H1 (cell line): Measurements from ENCODE around the gene NET1. TPM values are rescaled to one million over a fixed set of nuclear protein-coding genes. Genes with fewer than 3 reads are reported as not detected.

Experiments
- CTCF ChIA-PET: fragments of 300-600 bp; sonication (Branson Sonifier 250); formaldehyde crosslinking; loops from one replicate; lab custom pipeline; 2021; ENCODE audit not compliant: partially characterized antibody; lab: Charles Lee
- POLR2A ChIA-PET: fragments of 300-600 bp; sonication (Branson Sonifier 250); formaldehyde crosslinking; loops from one replicate; lab custom pipeline; 2021; ENCODE audit warnings: inconsistent platforms; ENCODE audit not compliant: partially characterized antibody; lab: Charles Lee
- DNase-seq, 2 experiments: peaks; one replicate each; pipeline versions ENCODE4 v3.0.0 to v3.0.0-alpha.2; 2010 to 2022; ENCODE audit warnings: low spot score in 2 of 2, low read depth in 1 of 2, mixed read lengths in 1 of 2
- FAIRE-seq: peaks from 2 replicates; lab custom pipeline; 2011; peaks lifted over from hg19 to GRCh38; lab: Jason Lieb, UNC
- H2AFZ ChIP-seq: 2 replicates; pipeline ENCODE4 v1.8.1; 2012; ENCODE audit warnings: low read length, inconsistent platforms
- H2AK5ac ChIP-seq: 2 replicates; pipeline ENCODE4 v1.6.1; 2013; ENCODE audit warnings: low read depth, low read length
- H2BK120ac ChIP-seq: replicated peaks from 2 replicates; pipeline ENCODE3; 2013; ENCODE audit warnings: low read depth, low read length, inconsistent platforms
- H2BK12ac ChIP-seq: 2 replicates; pipeline ENCODE4 v1.6.1; 2013; ENCODE audit warnings: low read depth, low read length
- H2BK15ac ChIP-seq: 2 replicates; pipeline ENCODE4 v1.6.1; 2013; ENCODE audit warnings: low read length
- H2BK20ac ChIP-seq: 2 replicates; pipeline ENCODE4 v1.6.1; 2013; ENCODE audit warnings: low read length
- H2BK5ac ChIP-seq: 2 replicates; pipeline ENCODE4 v1.6.1; 2013; ENCODE audit warnings: low read depth, low read length
- H3K14ac ChIP-seq: 2 replicates; pipeline ENCODE4 v1.6.1; 2013; ENCODE audit warnings: inconsistent platforms; ENCODE audit not compliant: insufficient read length
- H3K18ac ChIP-seq: 2 replicates; pipeline ENCODE4 v1.6.1; 2013; ENCODE audit warnings: low read length; ENCODE audit errors: extremely low read depth
- H3K23ac ChIP-seq: 2 replicates; pipeline ENCODE4 v1.6.1; 2013; ENCODE audit warnings: inconsistent platforms; ENCODE audit not compliant: insufficient read length
- H3K23me2 ChIP-seq: 2 replicates; pipeline ENCODE4 v1.6.1; 2013; ENCODE audit warnings: low read depth, low read length
- H3K27ac ChIP-seq: 2 replicates; pipeline ENCODE4 v1.6.1; 2011; ENCODE audit warnings: low read depth, low read length, inconsistent platforms
- H3K27me3 ChIP-seq, 4 experiments: replicated peaks in 1 of 4; 1 replicate in 1 of 4; 2 replicates in 3 of 4; pipeline versions ENCODE4 v1.6.1 to v1.8.1; 2011 to 2013; ENCODE audit warnings: low read length in 3 of 4, mild to moderate bottlenecking in 3 of 4, inconsistent platforms in 2 of 4, mixed read lengths in 2 of 4, moderate library complexity in 1 of 4; ENCODE audit not compliant: control insufficient read depth in 3 of 4, insufficient read depth in 3 of 4; ENCODE audit errors: extremely low read depth in 1 of 4
- H3K36me3 ChIP-seq, 4 experiments: 2 replicates each; pipeline versions ENCODE4 v1.6.1 to v1.8.1; 2011 to 2013; ENCODE audit warnings: mild to moderate bottlenecking in 4 of 4, low read length in 3 of 4, moderate library complexity in 2 of 4, control low read depth in 1 of 4, inconsistent platforms in 1 of 4; ENCODE audit not compliant: insufficient read depth in 4 of 4, control insufficient read depth in 2 of 4
- H3K4ac ChIP-seq: replicated peaks from 2 replicates; pipeline ENCODE3; 2013; ENCODE audit warnings: low read length, low read depth, mixed read lengths, inconsistent platforms; ENCODE audit not compliant: insufficient read length
- H3K4me1 ChIP-seq, 4 experiments: replicated peaks in 1 of 4; 1 replicate in 1 of 4; 2 replicates in 3 of 4; pipeline versions ENCODE4 v1.6.1 to v1.8.1; 2011 to 2013; ENCODE audit warnings: low read length in 3 of 4, inconsistent platforms in 2 of 4, mixed read lengths in 1 of 4; ENCODE audit not compliant: insufficient read depth in 4 of 4, control insufficient read depth in 3 of 4
- H3K4me2 ChIP-seq, 2 experiments: 2 replicates each; pipeline versions ENCODE4 v1.6.1 to v1.8.1; 2011 to 2013; ENCODE audit warnings: low read depth in 2 of 2, low read length in 2 of 2, control low read depth in 1 of 2, inconsistent platforms in 1 of 2, mild to moderate bottlenecking in 1 of 2; ENCODE audit not compliant: insufficient read depth in 1 of 2
- H3K4me3 ChIP-seq, 4 experiments: fragments of 200-600, 300-600 bp in 1 of 4; sonication (generic), shearing (Covaris generic), sonication (Bioruptor Twin) in 1 of 4; 2 replicates each; pipeline versions ENCODE4 v1.5.1 to v1.8.1; 2011 to 2016; ENCODE audit warnings: low read length in 4 of 4, low read depth in 3 of 4, control low read depth in 2 of 4, inconsistent platforms in 2 of 4, mild to moderate bottlenecking in 2 of 4, mixed read lengths in 1 of 4, moderate library complexity in 1 of 4; ENCODE audit not compliant: insufficient read depth in 2 of 4; ENCODE audit errors: extremely low read depth in 1 of 4
- H3K56ac ChIP-seq: replicated peaks from 2 replicates; pipeline ENCODE3; 2013; ENCODE audit warnings: low read depth, mild to moderate bottlenecking, mixed read lengths, low read length, inconsistent platforms; ENCODE audit not compliant: insufficient read length
- H3K79me1 ChIP-seq: 2 replicates; pipeline ENCODE4 v1.6.1; 2013; ENCODE audit warnings: low read depth, low read length, control low read depth
- H3K79me2 ChIP-seq, 2 experiments: 2 replicates each; pipeline versions ENCODE4 v1.6.1 to v1.8.1; 2012 to 2013; ENCODE audit warnings: low read length in 2 of 2, mild to moderate bottlenecking in 2 of 2, inconsistent platforms in 1 of 2; ENCODE audit not compliant: insufficient read depth in 2 of 2, control insufficient read depth in 1 of 2
- H3K9ac ChIP-seq, 4 experiments: replicated peaks in 1 of 4; 1 replicate in 1 of 4; 2 replicates in 3 of 4; pipeline versions ENCODE4 v1.6.1 to v1.8.1; 2011 to 2013; ENCODE audit warnings: low read depth in 3 of 4, low read length in 3 of 4, control low read depth in 2 of 4, mild to moderate bottlenecking in 2 of 4, moderate library complexity in 2 of 4, inconsistent platforms in 1 of 4; ENCODE audit errors: extremely low read depth in 1 of 4
- H3K9me3 ChIP-seq, 2 experiments: 2 replicates each; pipeline versions ENCODE4 v1.6.1 to v1.8.1; 2012 to 2013; ENCODE audit warnings: mild to moderate bottlenecking in 2 of 2, moderate library complexity in 2 of 2, control low read depth in 1 of 2, inconsistent platforms in 1 of 2, low read depth in 1 of 2, low read length in 1 of 2, mixed read lengths in 1 of 2; ENCODE audit not compliant: insufficient read depth in 2 of 2
- H4K20me1 ChIP-seq, 2 experiments: replicated peaks in 1 of 2; 2 replicates each; pipeline versions ENCODE3 to v1.8.1; 2011 to 2013; ENCODE audit warnings: inconsistent platforms in 2 of 2, low read length in 2 of 2, mild to moderate bottlenecking in 1 of 2; ENCODE audit not compliant: insufficient read depth in 2 of 2, control insufficient read depth in 1 of 2
- H4K5ac ChIP-seq: 2 replicates; pipeline ENCODE4 v1.6.1; 2013; ENCODE audit warnings: low read length, low read depth, mixed read lengths, inconsistent platforms; ENCODE audit not compliant: insufficient read length
- H4K8ac ChIP-seq: 2 replicates; pipeline ENCODE4 v1.8.0; 2013; ENCODE audit warnings: mild to moderate bottlenecking, moderate library complexity, low read length, inconsistent platforms; ENCODE audit not compliant: insufficient read depth; ENCODE audit errors: extremely low read depth
- H4K91ac ChIP-seq: replicated peaks from 2 replicates; pipeline ENCODE3; 2013; ENCODE audit warnings: low read length, mixed read lengths, inconsistent platforms; ENCODE audit not compliant: insufficient read length
- CBX5 ChIP-seq: fragments of 300-800, 300-1000 bp; sonication (generic); IDR thresholded peaks from 2 replicates; pipeline ENCODE4 v1.7.1; 2016; ENCODE audit warnings: antibody characterized with exemption, low read length, low read depth
- CEBPB ChIP-seq: IDR thresholded peaks from 2 replicates; pipeline ENCODE4 v1.6.1; 2012; ENCODE audit warnings: low read depth, low read length
- JUN ChIP-seq: IDR thresholded peaks from 2 replicates; pipeline ENCODE4 v1.6.1; 2011; ENCODE audit warnings: low read depth, mild to moderate bottlenecking, improper control_type of control experiment, low read length
- POU5F1 ChIP-seq: IDR thresholded peaks from 2 replicates; pipeline ENCODE4 v1.6.1; 2011; ENCODE audit warnings: low read depth, mild to moderate bottlenecking, low read length, moderate library complexity
- WGBS, 2 experiments: shearing (Covaris generic) in 1 of 2; methylation state at CpG; one replicate each; pipeline versions ENCODE4 v1.1.6 to v1.1.7; 2013 to 2015; ENCODE audit warnings: low lambda C conversion rate in 2 of 2, mixed read lengths in 2 of 2, inconsistent platforms in 1 of 2, low coverage in 1 of 2, missing lambda C conversion rate in 1 of 2; ENCODE audit not compliant: insufficient replicate concordance in 2 of 2, insufficient coverage in 1 of 2, insufficient read length in 1 of 2; ENCODE audit errors: extremely low coverage in 1 of 2, missing lambda C conversion rate in 1 of 2; 5-methylcytosine and 5-hydroxymethylcytosine counted together
- polyA plus RNA-seq, 7 experiments: library from polyadenylated mRNA; depleted of rRNA in 3 of 7; stranded (reverse) in 5 of 7; unstranded in 2 of 7; fragments of >200 nt in 5 of 7; fragments of 200-250 nt in 2 of 7; gene quantifications; 1 replicate in 5 of 7; 2 replicates in 1 of 7; 4 replicates in 1 of 7; pipeline versions ENCODE4 v1.2.1 to v1.2.3, GENCODE V29; 2011 to 2013; ENCODE audit warnings: missing spikeins in 2 of 7, mixed read lengths in 2 of 7
- total RNA-seq: library from RNA; stranded (reverse); fragmentation: NEBNext Ultra II Directional; extraction: Animal tissue kit (Norgen Biotek cat#: 25700); gene quantifications from 2 replicates; pipeline ENCODE4 v1.2.1, GENCODE V29; 2021

Gene NET1
- total and polyA plus RNA-seq, 2 of the 8 experiments (the other 6 are each of a cell fraction or from before 2014, with no cell fraction given) = 21.5 to 117 TPM

GRCh38 chr10:5395168-5395567 is 17.2 kb upstream of the NET1 start:
- CTCF ChIA-PET = interaction anchor here (0.5 kb wide), 1 partner anchor 1165 kb away, joined by 4 read pairs; no protein-coding TSS in a partner anchor
- Histone ChIP-seq H2BK120ac (no peak overlapping the region), H2BK20ac (no peak overlapping the region), H3K23ac (no peak overlapping the region), H2AK5ac (no peak overlapping the region), H3K18ac (no peak overlapping the region), H3K27ac (no peak overlapping the region), H4K20me1 (no peaks in the 10 kb centered on the region), H4K8ac (no peak overlapping the region), H3K36me3 (no peaks in the 10 kb centered on the region), H3K27me3 (no peaks in the 10 kb centered on the region), H3K4me2 (no peak overlapping the region), H3K9me3 (peaks cover 21 to 24% of the 10 kb centered on the region in 2 experiments), H3K9ac (no peak overlapping the region), H3K4me1 (no peaks in the 10 kb centered on the region), H4K91ac (no peak overlapping the region), H2BK12ac (no peak overlapping the region), H3K56ac (no peak overlapping the region), H3K23me2 (no peaks in the 10 kb centered on the region), H2BK15ac (no peak overlapping the region), H3K79me1 (no peaks in the 10 kb centered on the region), H3K4me3 (no peak overlapping the region), H3K14ac (no peak overlapping the region), H4K5ac (no peak overlapping the region), H2BK5ac (no peak overlapping the region), H3K4ac (no peak overlapping the region), H2AFZ (no peak overlapping the region), H3K79me2 (no peaks in the 10 kb centered on the region)
- TF ChIP-seq JUN (no peak), CEBPB (no peak), CBX5 (no peak), POU5F1 (no peak)
- POLR2A ChIA-PET = no interaction called here
- peak in 1 of 2 experiments; percentile 30 for DNase-seq
- WGBS, 2 experiments = 85% methylated on average over 18 of the region's 18 CpGs; no CpG with 5 or more reads in 1 of the 2 experiments
- no peak for FAIRE-seq
